Activated gamma-delta T cell treated with Interleukin-2 at 50 U/mL for 16 hours (primary cell): ENCODE data around the gene KDM5A.

Experiments used
- DNase-seq: peaks from one replicate; pipeline ENCODE4 v3.0.0-alpha.2; 2020

Gene KDM5A

GRCh38 chr12:271161-271560 is 118.0 kb downstream of the KDM5A start:
- no peak for DNase-seq

- DNase-seq, result no peak
Measured at GRCh38 chr12:269191-269590, 119.9 kb downstream of the KDM5A start.

- no peak for DNase-seq
Measured at GRCh38 chr12:268483-268840, 120.7 kb downstream of the KDM5A start.

GRCh38 chr12:267581-268482 is 121.3 kb downstream of the KDM5A start:
- DNase-seq, result no peak

- DNase-seq, result no peak
Measured at GRCh38 chr12:265096-265495, 124.0 kb downstream of the KDM5A start.

GRCh38 chr12:264269-264668 is 124.9 kb downstream of the KDM5A start:
- DNase-seq, result no peak

- no peak for DNase-seq
Measured at GRCh38 chr12:263574-263973, 125.5 kb downstream of the KDM5A start.

GRCh38 chr12:262817-263216 is 126.3 kb downstream of the KDM5A start, which contains the start of gene SLC6A13:
TSS of gene SLC6A13 (minus strand) at chr12:262836. CDS start at chr12:260052, 2,784 bp downstream.
- no peak for DNase-seq

- no peak for DNase-seq
Measured at GRCh38 chr12:262113-262512, 127.0 kb downstream of the KDM5A start.

GRCh38 chr12:257521-258321 is 131.4 kb downstream of the KDM5A start:
- DNase-seq, result no peak

- no peak for DNase-seq
Measured at GRCh38 chr12:256958-257357, 132.2 kb downstream of the KDM5A start.

GRCh38 chr12:256225-256624 is 132.9 kb downstream of the KDM5A start:
- DNase-seq, result no peak

- no peak for DNase-seq
Measured at GRCh38 chr12:254912-255311, 134.2 kb downstream of the KDM5A start.

GRCh38 chr12:254039-254438 is 135.1 kb downstream of the KDM5A start:
- DNase-seq, result no peak

- no peak for DNase-seq
Measured at GRCh38 chr12:253116-253831, 135.8 kb downstream of the KDM5A start.

GRCh38 chr12:252636-253035 is 136.5 kb downstream of the KDM5A start:
- no peak for DNase-seq

- no peak for DNase-seq
Measured at GRCh38 chr12:247271-247670, 141.8 kb downstream of the KDM5A start.

GRCh38 chr12:243381-243780 is 145.7 kb downstream of the KDM5A start:
- no peak for DNase-seq

- DNase-seq, result no peak
Measured at GRCh38 chr12:242496-242895, 146.6 kb downstream of the KDM5A start.

GRCh38 chr12:241266-241665 is 147.9 kb downstream of the KDM5A start:
- no peak for DNase-seq

GRCh38 chr12:240566-240965 is 148.6 kb downstream of the KDM5A start:
- no peak for DNase-seq

- no peak for DNase-seq
Measured at GRCh38 chr12:238736-239398, 150.3 kb downstream of the KDM5A start.

- no peak for DNase-seq
Measured at GRCh38 chr12:238116-238515, 151.0 kb downstream of the KDM5A start.
